ENCODE measurements around the gene FRMD4B. TPM values are rescaled to one million over a fixed set of nuclear protein-coding genes. Genes with fewer than 3 reads are reported as not detected.

FRMD4B gene
- total RNA-seq, 3 donors from 2014 or later = 31.1 to 49.5 (median 35.0) TPM

GRCh38 chr3:69385123-69385722 is 665 bp downstream of the FRMD4B start:
- H3K9me3 ChIP-seq = no peaks in the 10 kb centered on the region
- peaks cover 0 to 8% of the 10 kb centered on the region in 2 donors for H3K4me1 ChIP-seq
- no peaks in the 10 kb centered on the region for H3K36me3 ChIP-seq
- TF ChIP-seq CTCF (IDR thresholded peaks at IDR 0.05) (no peak), POLR2A (IDR thresholded peaks at IDR 0.05) (no peak), POLR2AphosphoS5 (IDR thresholded peaks at IDR 0.05) (no peak)
- no peaks in the 10 kb centered on the region for H3K27me3 ChIP-seq
- no peak overlapping the region for H3K27ac ChIP-seq
- H3K4me3 ChIP-seq = peak overlapping the region; percentile 55 to 86 (median 59)
- intact Hi-C loops (cut with DNase I; ENCODE audit: low total_unique reads) = no loop called here
- DNase-seq (ENCODE audit: low spot score in 2 of 2) = no peak

- Histone ChIP-seq H3K36me3 (no peaks in the 10 kb centered on the region), H3K4me3 (peak overlapping the region in 1 of 3 donors; percentile 55), H3K27me3 (no peaks in the 10 kb centered on the region), H3K27ac (no peak overlapping the region), H3K9me3 (no peaks in the 10 kb centered on the region), H3K4me1 (peaks cover 0 to 8% of the 10 kb centered on the region in 2 donors)
- intact Hi-C loops (cut with DNase I; ENCODE audit: low total_unique reads) = no loop called here
- TF ChIP-seq POLR2AphosphoS5 (IDR thresholded peaks at IDR 0.05) (no peak), CTCF (IDR thresholded peaks at IDR 0.05) (no peak)
- no peak for DNase-seq (ENCODE audit: low spot score in 2 of 2)
Observed at GRCh38 chr3:69384326-69384725, 1.6 kb downstream of the FRMD4B start.

- Histone ChIP-seq H3K4me1 (no peaks in the 10 kb centered on the region), H3K27ac (no peak overlapping the region), H3K9me3 (no peaks in the 10 kb centered on the region), H3K4me3 (no peak overlapping the region), H3K36me3 (no peaks in the 10 kb centered on the region), H3K27me3 (no peaks in the 10 kb centered on the region)
- intact Hi-C loops (cut with DNase I; ENCODE audit: low total_unique reads) = no loop called here
- no peak for DNase-seq (ENCODE audit: low spot score in 2 of 2)
- no peak for TF ChIP-seq CTCF (IDR thresholded peaks at IDR 0.05)
- TF ChIP-seq POLR2A (IDR thresholded peaks at IDR 0.05) = no peak
- TF ChIP-seq POLR2AphosphoS5 (IDR thresholded peaks at IDR 0.05) = no peak
Observed at GRCh38 chr3:69379661-69380060, 6.2 kb downstream of the FRMD4B start.

GRCh38 chr3:69378112-69378802 is 7.6 kb downstream of the FRMD4B start:
- Histone ChIP-seq H3K4me1 (no peaks in the 10 kb centered on the region), H3K27ac (no peak overlapping the region), H3K27me3 (no peaks in the 10 kb centered on the region), H3K4me3 (no peak overlapping the region), H3K36me3 (no peaks in the 10 kb centered on the region), H3K9me3 (no peaks in the 10 kb centered on the region)
- intact Hi-C loops (cut with DNase I; ENCODE audit: low total_unique reads) = no loop called here
- no peak for DNase-seq (ENCODE audit: low spot score in 2 of 2)
- no peak for TF ChIP-seq CTCF (IDR thresholded peaks at IDR 0.05)
- TF ChIP-seq POLR2AphosphoS5 (IDR thresholded peaks at IDR 0.05) = no peak

GRCh38 chr3:69377262-69377661 is 8.6 kb downstream of the FRMD4B start:
- Histone ChIP-seq H3K4me1 (no peaks in the 10 kb centered on the region), H3K36me3 (no peaks in the 10 kb centered on the region), H3K27me3 (no peaks in the 10 kb centered on the region), H3K4me3 (no peak overlapping the region), H3K27ac (no peak overlapping the region), H3K9me3 (no peaks in the 10 kb centered on the region)
- no peak for DNase-seq (ENCODE audit: low spot score in 2 of 2)
- no peak for TF ChIP-seq POLR2A (IDR thresholded peaks at IDR 0.05)
- TF ChIP-seq CTCF (IDR thresholded peaks at IDR 0.05) = no peak
- intact Hi-C loops (cut with DNase I; ENCODE audit: low total_unique reads) = no loop called here
